Measurements from ENCODE around the gene ZNF521.

The ZNF521 gene

GRCh38 chr18:25233528-25234321 is 118.2 kb downstream of the ZNF521 start:
- TF ChIP-seq PPARA (CRISPR knock-in tag; IDR thresholded peaks at IDR 0.05; ENCODE audit: borderline replicate concordance) (no peak), ZFP30 (CRISPR knock-in tag; IDR thresholded peaks at IDR 0.05) (no peak), ZC3H10 (CRISPR knock-in tag; IDR thresholded peaks at IDR 0.05) (no peak), ISL1 (CRISPR knock-in tag; IDR thresholded peaks at IDR 0.05) (no peak), TOX (CRISPR knock-in tag; IDR thresholded peaks at IDR 0.05; ENCODE audit: borderline replicate concordance) (no peak), OSR1 (CRISPR knock-in tag; IDR thresholded peaks at IDR 0.05) (no peak), CSRNP3 (CRISPR knock-in tag; IDR thresholded peaks at IDR 0.05) (no peak), ZNF565 (CRISPR knock-in tag; conservative IDR thresholded peaks at IDR 0.05; ENCODE audit: low read depth) (no peak), POU6F1 (CRISPR knock-in tag; IDR thresholded peaks at IDR 0.05; ENCODE audit: borderline replicate concordance, low read depth) (no peak), ZNF70 (CRISPR knock-in tag; IDR thresholded peaks at IDR 0.05) (no peak), ARNTL (CRISPR knock-in tag; IDR thresholded peaks at IDR 0.05; ENCODE audit: borderline replicate concordance, low read depth) (no peak), TSHZ2 (CRISPR knock-in tag; IDR thresholded peaks at IDR 0.05) (no peak), ESRRG (CRISPR knock-in tag; IDR thresholded peaks at IDR 0.05) (no peak), TCF4 (CRISPR knock-in tag; IDR thresholded peaks at IDR 0.05; ENCODE audit: borderline replicate concordance) (no peak), RARB (CRISPR knock-in tag; IDR thresholded peaks at IDR 0.05) (no peak), CSDC2 (CRISPR knock-in tag; IDR thresholded peaks at IDR 0.05) (no peak), SNAI2 (CRISPR knock-in tag; IDR thresholded peaks at IDR 0.05) (no peak), PATZ1 (CRISPR knock-in tag; IDR thresholded peaks at IDR 0.05; ENCODE audit: borderline replicate concordance) (no peak)
- ATAC-seq, result no peak

GRCh38 chr18:25231327-25231691 is 120.7 kb downstream of the ZNF521 start:
- no peak for TF ChIP-seq TCF4 (CRISPR knock-in tag; IDR thresholded peaks at IDR 0.05; ENCODE audit: borderline replicate concordance)
- no peak for TF ChIP-seq ARNTL (CRISPR knock-in tag; IDR thresholded peaks at IDR 0.05; ENCODE audit: borderline replicate concordance, low read depth)
- TF ChIP-seq CSDC2 (CRISPR knock-in tag; IDR thresholded peaks at IDR 0.05), result no peak
- no peak for TF ChIP-seq CREB5 (CRISPR knock-in tag; IDR thresholded peaks at IDR 0.05; ENCODE audit: low read depth)
- no peak for TF ChIP-seq SNAI2 (CRISPR knock-in tag; IDR thresholded peaks at IDR 0.05)
- no peak for TF ChIP-seq RARB (CRISPR knock-in tag; IDR thresholded peaks at IDR 0.05)
- no peak for TF ChIP-seq ZNF70 (CRISPR knock-in tag; IDR thresholded peaks at IDR 0.05)
- TF ChIP-seq ESRRG (CRISPR knock-in tag; IDR thresholded peaks at IDR 0.05), result no peak
- no peak for TF ChIP-seq POU6F1 (CRISPR knock-in tag; IDR thresholded peaks at IDR 0.05; ENCODE audit: borderline replicate concordance, low read depth)
- no peak for TF ChIP-seq ZFP3 (CRISPR knock-in tag; IDR thresholded peaks at IDR 0.05)
- no peak for ATAC-seq

Measured in SK-N-SH treated with all-trans-retinoic acid at 6 μM for 48 hours (cell line).